Measurements from ENCODE around the gene P3H3. TPM values are rescaled to one million over a fixed set of nuclear protein-coding genes. Genes with fewer than 3 reads are reported as not detected.

P3H3 gene
- total RNA-seq, 2 donors from 2014 or later = 25.7 to 28.8 TPM

GRCh38 chr12:6828781-6829535, 751 bp downstream of the P3H3 start:
- intact Hi-C loops (cut with DNase I) = loop anchor here (5.0 kb wide), 3 partner anchors 62 to 212 kb away; partner anchors contain the start of genes MLF2 and PTMS
- WGBS = under 1% methylated on average over 71 of the region's 71 CpGs

GRCh38 chr12:6829536-6830220, 1.5 kb downstream of the P3H3 start:
- 25% methylated on average over 19 of the region's 19 CpGs for WGBS
- H3K27ac ChIP-seq = peak overlapping the region; percentile 85

More at GRCh38 chr12:6828781-6829535, 751 bp downstream of the P3H3 start:
- Histone ChIP-seq H3K4me1 (replicated peaks) (no peaks in the 10 kb centered on the region), H3K27ac (peak overlapping the region; percentile 85), H3K27me3 (replicated peaks; ENCODE audit: insufficient read depth) (no peaks in the 10 kb centered on the region), H3K36me3 (peaks cover 0 to under 1% of the 10 kb centered on the region in 2 donors), H3K9me3 (no peaks in the 10 kb centered on the region), H3K4me3 (peak overlapping the region; percentile 66 to 75)
- TF ChIP-seq POLR2AphosphoS5 (IDR thresholded peaks at IDR 0.05) (peak; percentile 6), CTCF (IDR thresholded peaks at IDR 0.05) (peak in 1 of 4 experiments; percentile 3), POLR2A (IDR thresholded peaks at IDR 0.05) (peak; percentile 23)
- DNase-seq (ENCODE audit: low spot score) = peak; percentile 46

GRCh38 chr12:6830286-6830890, 2.2 kb downstream of the P3H3 start:
- intact Hi-C loops (cut with DNase I) = no loop called here
- WGBS = 77% methylated on average over 11 of the region's 11 CpGs
- no peak for DNase-seq (ENCODE audit: low spot score)
- Histone ChIP-seq H3K27ac (no peak overlapping the region), H3K4me1 (replicated peaks) (no peaks in the 10 kb centered on the region), H3K27me3 (replicated peaks; ENCODE audit: insufficient read depth) (no peaks in the 10 kb centered on the region), H3K36me3 (peaks cover 0 to 4% of the 10 kb centered on the region in 2 donors), H3K9me3 (no peaks in the 10 kb centered on the region), H3K4me3 (no peak overlapping the region)
- no peak for TF ChIP-seq POLR2A (IDR thresholded peaks at IDR 0.05)

More at GRCh38 chr12:6829536-6830220, 1.5 kb downstream of the P3H3 start:
- H3K4me1 ChIP-seq (replicated peaks) = no peaks in the 10 kb centered on the region
- no peak for DNase-seq (ENCODE audit: low spot score)
- peak overlapping the region; percentile 66 to 75 for H3K4me3 ChIP-seq
- no peaks in the 10 kb centered on the region for H3K27me3 ChIP-seq (replicated peaks; ENCODE audit: insufficient read depth)
- intact Hi-C loops (cut with DNase I) = loop anchor here (5.0 kb wide), 3 partner anchors 62 to 212 kb away; partner anchors contain the start of genes MLF2 and PTMS
- H3K36me3 ChIP-seq = peaks cover 0 to 4% of the 10 kb centered on the region in 2 donors
- peak in 1 of 4 experiments; percentile 24 for TF ChIP-seq CTCF (IDR thresholded peaks at IDR 0.05)
- no peak for TF ChIP-seq POLR2AphosphoS5 (IDR thresholded peaks at IDR 0.05)
- no peaks in the 10 kb centered on the region for H3K9me3 ChIP-seq

- 81% methylated on average over 3 of the region's 6 CpGs for WGBS
- no peak overlapping the region for H3K4me3 ChIP-seq
- no peaks in the 10 kb centered on the region for H3K27me3 ChIP-seq (replicated peaks; ENCODE audit: insufficient read depth)
- no peak for DNase-seq (ENCODE audit: low spot score)
- TF ChIP-seq CTCF (IDR thresholded peaks at IDR 0.05) = no peak
- TF ChIP-seq POLR2AphosphoS5 (IDR thresholded peaks at IDR 0.05) = no peak
- TF ChIP-seq POLR2A (IDR thresholded peaks at IDR 0.05) = no peak
- H3K4me1 ChIP-seq (replicated peaks) = no peaks in the 10 kb centered on the region
- H3K9me3 ChIP-seq = no peaks in the 10 kb centered on the region
- intact Hi-C loops (cut with DNase I) = no loop called here
- H3K36me3 ChIP-seq = peaks cover 0 to 4% of the 10 kb centered on the region in 2 donors
- no peak overlapping the region for H3K27ac ChIP-seq
Observed at GRCh38 chr12:6830999-6831398, 2.8 kb downstream of the P3H3 start.

- H3K4me1 ChIP-seq (replicated peaks) = no peaks in the 10 kb centered on the region
- no peak overlapping the region for H3K4me3 ChIP-seq
- no peak for TF ChIP-seq POLR2A (IDR thresholded peaks at IDR 0.05)
- TF ChIP-seq CTCF (IDR thresholded peaks at IDR 0.05) = no peak
- TF ChIP-seq POLR2AphosphoS5 (IDR thresholded peaks at IDR 0.05) = no peak
- H3K9me3 ChIP-seq = no peaks in the 10 kb centered on the region
- H3K36me3 ChIP-seq = peaks cover 0 to 4% of the 10 kb centered on the region in 2 donors
- no peak for DNase-seq (ENCODE audit: low spot score)
- intact Hi-C loops (cut with DNase I) = no loop called here
- 86% methylated on average over 12 of the region's 12 CpGs for whole genome bisulfite sequencing
- no peak overlapping the region for H3K27ac ChIP-seq
- H3K27me3 ChIP-seq (replicated peaks; ENCODE audit: insufficient read depth) = no peaks in the 10 kb centered on the region
Observed at GRCh38 chr12:6831450-6831995, 3.3 kb downstream of the P3H3 start.
